Hepatocyte (in vitro differentiated cells): ENCODE measurements around the gene SPP1. TPM values are rescaled to one million over a fixed set of nuclear protein-coding genes. Genes with fewer than 3 reads are reported as not detected.
"Not testable (repeated sequence)": the region's sequence is repeated elsewhere in the genome, so short reads cannot be mapped to it uniquely, and the experiment has no call there.

Source experiments
- DNase-seq: peaks from one replicate; pipeline ENCODE4 v3.0.0-alpha.2; 2016; ENCODE audit warnings: low spot score
- H2AFZ ChIP-seq: fragments of 200-600 bp; sonication (generic); 2 replicates; pipeline ENCODE4 v1.6.0; 2016; ENCODE audit warnings: antibody characterized with exemption, mild to moderate bottlenecking
- H3K27ac ChIP-seq: fragments of 200-600 bp; sonication (generic); 2 replicates; pipeline ENCODE4 v1.5.1; 2016; ENCODE audit warnings: mild to moderate bottlenecking
- H3K27me3 ChIP-seq: fragments of 200-600 bp; sonication (generic); 2 replicates; pipeline ENCODE4 v1.6.1; 2016
- H3K36me3 ChIP-seq: fragments of 200-600 bp; sonication (generic); replicated peaks from 2 replicates; pipeline ENCODE4 v1.5.1; 2016; ENCODE audit warnings: low read depth; ENCODE audit not compliant: insufficient read depth
- H3K4me1 ChIP-seq: fragments of 200-600 bp; sonication (generic); 2 replicates; pipeline ENCODE4 v1.5.1; 2016; ENCODE audit warnings: mild to moderate bottlenecking, moderate library complexity; ENCODE audit not compliant: insufficient read depth
- H3K4me2 ChIP-seq: fragments of 200-600 bp; sonication (generic); 2 replicates; pipeline ENCODE4 v1.6.0; 2016
- H3K4me3 ChIP-seq: fragments of 200-600 bp; sonication (generic); 2 replicates; pipeline ENCODE4 v1.5.1; 2016; ENCODE audit warnings: mild to moderate bottlenecking
- H3K79me2 ChIP-seq: fragments of 200-600 bp; sonication (generic); 2 replicates; pipeline ENCODE4 v1.6.0; 2017; ENCODE audit warnings: mild to moderate bottlenecking
- H3K9me2 ChIP-seq: fragments of 200-600 bp; sonication (generic); replicated peaks from 2 replicates; pipeline ENCODE4 v1.6.0; 2017; ENCODE audit warnings: mild to moderate bottlenecking; ENCODE audit not compliant: insufficient read depth
- H3K9me3 ChIP-seq: fragments of 200-600 bp; sonication (generic); 2 replicates; pipeline ENCODE4 v1.5.1; 2016; ENCODE audit warnings: low read depth, mild to moderate bottlenecking
- H4K20me1 ChIP-seq: fragments of 200-600 bp; sonication (generic); 2 replicates; pipeline ENCODE4 v1.6.0; 2016; ENCODE audit warnings: mild to moderate bottlenecking; ENCODE audit not compliant: insufficient read depth, poor library complexity, severe bottlenecking
- EZH2 ChIP-seq: fragments of 200-600 bp; sonication (generic); IDR thresholded peaks from 2 replicates; pipeline ENCODE4 v1.6.1; 2016; ENCODE audit warnings: antibody characterized with exemption, mild to moderate bottlenecking, borderline replicate concordance
- EZH2phosphoT487 ChIP-seq: fragments of 200-600 bp; sonication (generic); IDR thresholded peaks from one replicate; pipeline ENCODE4 v1.6.1; 2018; ENCODE audit warnings: antibody characterized with exemption, mild to moderate bottlenecking, low read depth, moderate library complexity; ENCODE audit not compliant: unreplicated experiment, severe bottlenecking
- WGBS: methylation state at CpG from one replicate; pipeline ENCODE4 v1.1.6; 2016; ENCODE audit warnings: low lambda C conversion rate; ENCODE audit errors: missing lambda C conversion rate; 5-methylcytosine and 5-hydroxymethylcytosine counted together
- polyA plus RNA-seq: library from polyadenylated mRNA; unstranded; fragments of >200 nt; fragmentation: Nextera tagmentation; extraction: Ambion mirVana; gene quantifications from 2 replicates; pipeline ENCODE4 v1.2.1, GENCODE V29; 2016
- total RNA-seq: library from RNA; depleted of rRNA; stranded (reverse); fragments of >200 nt; gene quantifications from 2 replicates; pipeline ENCODE4 v1.2.3, GENCODE V29; 2014
- TF ChIP-seq, protein P1 (sequence below): fragments of 200-600 bp; sonication (generic); IDR thresholded peaks from 2 replicates; pipeline ENCODE4 v1.5.1; 2016; ENCODE audit warnings: antibody characterized with exemption, mild to moderate bottlenecking; ENCODE audit not compliant: poor library complexity

Gene SPP1
- total and polyA plus RNA-seq, 2 experiments from 2014 or later = 225 to 244 TPM

DNA sequence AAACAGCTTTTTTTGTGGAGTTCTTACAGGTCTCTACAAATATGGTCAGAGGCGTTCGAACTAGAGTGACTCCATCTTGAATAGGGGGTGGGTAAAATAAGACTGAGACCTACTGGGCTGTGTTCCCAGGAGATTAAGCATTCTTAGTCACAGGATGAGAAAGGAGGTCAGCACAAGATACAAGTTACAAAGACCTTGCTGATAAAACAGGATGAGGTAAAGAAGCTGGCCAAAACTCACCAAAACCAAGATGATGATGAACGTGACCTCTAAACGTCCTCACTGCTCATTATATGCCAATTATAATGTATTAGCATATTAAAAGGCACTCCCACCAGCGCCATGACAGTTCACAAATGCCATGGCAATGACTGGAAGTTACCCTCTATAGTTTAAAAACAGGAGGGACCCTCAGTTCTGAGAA, 42.8 kb upstream of the SPP1 start:
- no peak overlapping the region for H3K4me3 ChIP-seq
- H3K4me2 ChIP-seq = no peak overlapping the region
- H3K27ac ChIP-seq = no peak overlapping the region
- DNase-seq = no peak
- H4K20me1 ChIP-seq = no peaks in the 10 kb centered on the region
- TF ChIP-seq EZH2phosphoT487 = no peak
- WGBS = 69% methylated on average over 5 of the region's 5 CpGs
- H3K36me3 ChIP-seq = no peaks in the 10 kb centered on the region
- no peaks in the 10 kb centered on the region for H3K4me1 ChIP-seq
- no peaks in the 10 kb centered on the region for H3K79me2 ChIP-seq
- H3K9me3 ChIP-seq = no peaks in the 10 kb centered on the region
- no peaks in the 10 kb centered on the region for H3K27me3 ChIP-seq
- no peaks in the 10 kb centered on the region for H3K9me2 ChIP-seq
- H2AFZ ChIP-seq = no peak overlapping the region

DNA sequence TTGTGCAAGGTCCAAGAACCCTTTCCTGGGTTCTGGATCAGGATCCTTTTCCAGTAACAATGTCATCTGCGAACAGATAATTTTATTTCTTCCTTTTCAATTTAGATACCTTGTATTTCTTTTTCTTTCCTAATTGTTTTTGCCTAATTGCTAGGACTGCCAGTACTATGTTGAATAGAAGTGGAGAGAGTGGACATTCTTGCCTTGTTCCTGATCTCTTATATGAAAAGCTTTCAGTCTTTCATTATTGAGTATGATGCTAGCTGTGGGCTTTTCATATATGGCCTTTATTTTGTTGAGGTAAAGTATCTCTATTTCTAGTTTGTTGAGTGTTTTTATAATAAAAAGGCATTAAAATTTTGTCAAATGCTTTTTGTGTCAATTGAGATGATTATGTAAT, 42.2 kb upstream of the SPP1 start:
- TF ChIP-seq, protein P1, sequence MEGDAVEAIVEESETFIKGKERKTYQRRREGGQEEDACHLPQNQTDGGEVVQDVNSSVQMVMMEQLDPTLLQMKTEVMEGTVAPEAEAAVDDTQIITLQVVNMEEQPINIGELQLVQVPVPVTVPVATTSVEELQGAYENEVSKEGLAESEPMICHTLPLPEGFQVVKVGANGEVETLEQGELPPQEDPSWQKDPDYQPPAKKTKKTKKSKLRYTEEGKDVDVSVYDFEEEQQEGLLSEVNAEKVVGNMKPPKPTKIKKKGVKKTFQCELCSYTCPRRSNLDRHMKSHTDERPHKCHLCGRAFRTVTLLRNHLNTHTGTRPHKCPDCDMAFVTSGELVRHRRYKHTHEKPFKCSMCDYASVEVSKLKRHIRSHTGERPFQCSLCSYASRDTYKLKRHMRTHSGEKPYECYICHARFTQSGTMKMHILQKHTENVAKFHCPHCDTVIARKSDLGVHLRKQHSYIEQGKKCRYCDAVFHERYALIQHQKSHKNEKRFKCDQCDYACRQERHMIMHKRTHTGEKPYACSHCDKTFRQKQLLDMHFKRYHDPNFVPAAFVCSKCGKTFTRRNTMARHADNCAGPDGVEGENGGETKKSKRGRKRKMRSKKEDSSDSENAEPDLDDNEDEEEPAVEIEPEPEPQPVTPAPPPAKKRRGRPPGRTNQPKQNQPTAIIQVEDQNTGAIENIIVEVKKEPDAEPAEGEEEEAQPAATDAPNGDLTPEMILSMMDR = no peak
- TF ChIP-seq EZH2 (no peak), EZH2phosphoT487 (no peak)
- no peaks in the 10 kb centered on the region for H3K4me1 ChIP-seq
- no peak overlapping the region for H3K27ac ChIP-seq
- no peaks in the 10 kb centered on the region for H3K27me3 ChIP-seq
- no peaks in the 10 kb centered on the region for H4K20me1 ChIP-seq
- no peak overlapping the region for H3K4me2 ChIP-seq
- H3K9me3 ChIP-seq = no peaks in the 10 kb centered on the region
- WGBS = 89% methylated on average over 1 of the region's 1 CpG
- H3K79me2 ChIP-seq = no peaks in the 10 kb centered on the region
- no peak overlapping the region for H3K4me3 ChIP-seq
- no peak overlapping the region for H2AFZ ChIP-seq
- DNase-seq = no peak
- H3K36me3 ChIP-seq = no peaks in the 10 kb centered on the region
- no peaks in the 10 kb centered on the region for H3K9me2 ChIP-seq

DNA sequence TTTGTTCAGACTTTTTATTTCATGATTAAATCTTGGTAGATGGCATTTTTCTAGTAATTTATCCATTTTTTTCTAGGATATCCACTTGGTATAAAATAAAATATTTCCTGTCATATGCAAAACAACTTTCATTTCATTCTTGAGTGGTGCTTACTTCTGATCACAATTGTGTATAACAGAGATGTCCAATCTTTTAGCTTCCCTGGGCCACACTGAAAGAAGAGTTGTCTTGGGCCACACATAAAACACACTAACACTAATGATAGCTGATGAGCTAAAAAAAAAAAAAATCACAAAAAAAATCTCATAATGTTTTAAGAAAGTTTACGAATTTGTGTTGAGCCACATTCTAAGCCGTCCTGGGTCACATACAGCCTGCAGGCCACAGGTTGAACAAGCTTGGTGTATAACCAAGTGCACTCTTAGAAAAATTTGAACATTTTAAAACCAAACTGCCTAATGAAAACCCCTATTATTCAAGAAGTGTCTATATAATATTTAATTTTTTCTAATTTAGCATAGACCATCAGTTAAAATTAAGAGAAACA, 41.3 kb upstream of the SPP1 start:
- Histone ChIP-seq H3K4me2 (no peak overlapping the region), H2AFZ (no peak overlapping the region), H3K79me2 (no peaks in the 10 kb centered on the region), H3K9me3 (no peaks in the 10 kb centered on the region), H3K4me3 (no peak overlapping the region), H3K27me3 (no peaks in the 10 kb centered on the region), H3K4me1 (no peaks in the 10 kb centered on the region), H3K9me2 (no peaks in the 10 kb centered on the region), H3K27ac (no peak overlapping the region), H3K36me3 (no peaks in the 10 kb centered on the region), H4K20me1 (no peaks in the 10 kb centered on the region)
- no peak for TF ChIP-seq EZH2
- no peak for DNase-seq
- WGBS = 96% methylated on average over 2 of the region's 2 CpGs

DNA sequence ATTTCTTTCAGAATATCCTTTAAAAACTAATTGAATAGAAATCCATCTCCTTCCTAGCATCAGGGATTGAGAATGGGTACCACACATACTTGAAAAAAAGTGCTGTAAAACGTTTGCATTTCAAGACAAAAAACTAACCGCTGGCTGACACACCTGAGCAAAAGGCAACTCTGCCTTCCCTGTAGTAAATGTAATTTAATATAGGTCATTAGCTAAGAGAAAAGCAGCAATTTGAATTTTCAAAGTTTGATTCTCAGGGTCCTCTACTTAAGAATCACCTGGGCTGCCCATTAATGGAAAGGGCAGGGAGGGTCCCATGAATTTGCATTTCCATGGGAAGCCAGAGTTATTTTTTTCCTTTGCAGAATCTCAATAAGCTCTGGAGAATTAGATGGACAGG, 40.5 kb upstream of the SPP1 start:
- Histone ChIP-seq H3K4me3 (no peak overlapping the region), H3K9me2 (no peaks in the 10 kb centered on the region), H3K4me1 (no peaks in the 10 kb centered on the region), H3K27me3 (no peaks in the 10 kb centered on the region), H3K4me2 (no peak overlapping the region), H4K20me1 (no peaks in the 10 kb centered on the region), H3K9me3 (no peaks in the 10 kb centered on the region), H3K36me3 (no peaks in the 10 kb centered on the region), H3K27ac (no peak overlapping the region), H3K79me2 (no peaks in the 10 kb centered on the region), H2AFZ (no peak overlapping the region)
- no peak for DNase-seq
- 18% methylated on average over 2 of the region's 2 CpGs for WGBS
- no peak for TF ChIP-seq EZH2phosphoT487
- TF ChIP-seq, protein P1 = no peak
- TF ChIP-seq EZH2 = no peak

DNA sequence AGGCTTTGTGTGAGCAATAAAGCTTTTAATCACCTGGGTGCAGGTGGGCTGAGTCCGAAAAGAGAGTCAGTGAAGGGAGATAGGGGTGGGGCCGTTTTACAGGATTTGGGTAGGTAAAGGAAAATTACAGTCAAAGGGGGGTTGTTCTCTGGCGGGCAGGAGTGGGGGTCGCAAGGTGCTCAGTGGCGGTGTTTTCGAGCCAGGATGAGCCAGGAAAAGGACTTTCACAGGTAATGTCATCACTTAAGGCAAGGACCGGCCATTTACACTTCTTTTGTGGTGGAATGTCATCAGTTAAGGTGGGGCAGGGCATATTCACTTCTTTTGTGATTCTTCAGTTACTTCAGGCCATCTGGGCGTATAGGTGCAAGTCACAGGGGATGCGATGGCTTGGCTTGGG, 39.6 kb upstream of the SPP1 start:
- 77% methylated on average over 7 of the region's 9 CpGs for WGBS
- H3K27ac ChIP-seq, H3K4me2 ChIP-seq, H3K9me3 ChIP-seq, H2AFZ ChIP-seq, DNase-seq, H3K27me3 ChIP-seq, H4K20me1 ChIP-seq, H3K4me1 ChIP-seq, H3K79me2 ChIP-seq, H3K9me2 ChIP-seq, H3K4me3 ChIP-seq, H3K36me3 ChIP-seq: not testable (repeated sequence)
